HCT116 (cell line): ENCODE data around the gene PLCB1. TPM values are rescaled to one million over a fixed set of nuclear protein-coding genes. Genes with fewer than 3 reads are reported as not detected.

Experiments used
- ATAC-seq: fragments of 200-7000 bp; cut with Tn5 transposase; 2 replicates; pipeline ENCODE4 v1.9.1; 2020; ENCODE audit warnings: mild to moderate bottlenecking, moderate library complexity
- BruUV-seq: library from RNA; stranded (reverse); fragments of 400-500 nt; replicated peaks from 2 replicates; lab custom pipeline; 2021; lab: Mats Ljungman, UMichigan
- CTCF ChIA-PET: fragments of 300-600 bp; sonication (Branson Sonifier 250); formaldehyde crosslinking; loops from one replicate; lab custom pipeline; 2021; ENCODE audit warnings: antibody characterized with exemption; lab: Charles Lee
- POLR2A ChIA-PET: fragments of 300-600, 350-600 bp; sonication (Branson Sonifier 250); formaldehyde crosslinking; loops from one replicate; lab custom pipeline; 2021; ENCODE audit warnings: antibody characterized with exemption; lab: Charles Lee
- RAD21 ChIA-PET, 2 experiments: fragments of 300-600 bp; sonication (Branson Sonifier 250); formaldehyde crosslinking; loops; one replicate each; lab custom pipeline; 2023; ENCODE audit warnings: low total read pairs in 2 of 2; ENCODE audit not compliant: uncharacterized antibody in 2 of 2, unreplicated experiment in 2 of 2, low non-redundant PET in 1 of 2; lab: Charles Lee
- DNase-seq: peaks from one replicate; pipeline ENCODE4 v3.0.0-alpha.2; 2010; ENCODE audit warnings: low read depth, low spot score
- H2AFZ ChIP-seq: fragments of 200-600 bp; shearing (Covaris generic), sonication (generic); 2 replicates; pipeline ENCODE4 v1.6.1; 2017; ENCODE audit warnings: low read depth, mixed run types, mixed read lengths, antibody characterized with exemption, low read length; ENCODE audit not compliant: poor library complexity, severe bottlenecking
- H3K27ac ChIP-seq: 2 replicates; pipeline ENCODE4 v1.5.1; 2012; ENCODE audit warnings: low read depth, low read length
- H3K27me3 ChIP-seq: fragments of 200-600 bp; sonication (generic); 2 replicates; pipeline ENCODE4 v1.6.1; 2016; ENCODE audit warnings: mixed run types, low read length, mixed read lengths; ENCODE audit not compliant: insufficient read depth
- H3K36me3 ChIP-seq, 2 experiments: fragments of 200-500 bp in 1 of 2; fragments of 200-600 bp in 1 of 2; sonication (Bioruptor generic) in 1 of 2; sonication (generic) in 1 of 2; 2 replicates each; pipeline versions ENCODE4 v1.5.1 to v1.6.1; 2014 to 2016; ENCODE audit warnings: low read length in 2 of 2, inconsistent platforms in 1 of 2, mixed read lengths in 1 of 2, mixed run types in 1 of 2; ENCODE audit not compliant: insufficient read depth in 2 of 2, control insufficient read depth in 1 of 2
- H3K4me1 ChIP-seq, 2 experiments: fragments of 200-600 bp in 1 of 2; sonication (generic) in 1 of 2; 2 replicates each; pipeline versions ENCODE4 v1.5.1 to v1.6.1; 2012 to 2017; ENCODE audit warnings: low read length in 2 of 2, inconsistent platforms in 1 of 2, mild to moderate bottlenecking in 1 of 2, mixed read lengths in 1 of 2, mixed run types in 1 of 2, moderate library complexity in 1 of 2; ENCODE audit not compliant: insufficient read depth in 2 of 2, control insufficient read depth in 1 of 2
- H3K4me2 ChIP-seq: fragments of 200-600 bp; sonication (generic); 2 replicates; pipeline ENCODE4 v1.6.1; 2017; ENCODE audit warnings: mixed run types, low read length, mixed read lengths
- H3K4me3 ChIP-seq, 2 experiments: fragments of 200-600 bp in 1 of 2; sonication (generic) in 1 of 2; replicated peaks in 1 of 2; 2 replicates each; pipeline ENCODE4 v1.5.1; 2011 to 2016; ENCODE audit warnings: low read length in 2 of 2, control low read depth in 1 of 2, low read depth in 1 of 2, mild to moderate bottlenecking in 1 of 2, mixed read lengths in 1 of 2, mixed run types in 1 of 2
- H3K79me2 ChIP-seq: fragments of 200-600 bp; sonication (generic); 2 replicates; pipeline ENCODE4 v1.6.1; 2017; ENCODE audit warnings: mild to moderate bottlenecking, mixed run types, low read length, moderate library complexity, mixed read lengths; ENCODE audit not compliant: insufficient read depth
- H3K9ac ChIP-seq: fragments of 200-600 bp; sonication (generic); 2 replicates; pipeline ENCODE4 v1.6.1; 2016; ENCODE audit warnings: low read length, mixed read lengths
- H3K9me2 ChIP-seq: fragments of 200-600 bp; sonication (generic), shearing (Covaris generic); 2 replicates; pipeline ENCODE4 v1.6.1; 2017; ENCODE audit warnings: mixed run types, mild to moderate bottlenecking, moderate library complexity; ENCODE audit not compliant: insufficient read depth
- H3K9me3 ChIP-seq, 2 experiments: fragments of 200-500 bp in 1 of 2; fragments of 200-600 bp in 1 of 2; sonication (Bioruptor generic) in 1 of 2; sonication (generic) in 1 of 2; 2 replicates each; pipeline ENCODE4 v1.6.1; 2014 to 2017; ENCODE audit warnings: low read length in 2 of 2, mixed read lengths in 2 of 2, inconsistent platforms in 1 of 2, low read depth in 1 of 2, mild to moderate bottlenecking in 1 of 2, mixed run types in 1 of 2, moderate library complexity in 1 of 2; ENCODE audit not compliant: control insufficient read depth in 1 of 2, insufficient read depth in 1 of 2
- H4K20me1 ChIP-seq: fragments of 200-600 bp; sonication (generic), shearing (Covaris generic); 2 replicates; pipeline ENCODE4 v1.6.1; 2017; ENCODE audit warnings: mixed run types, mild to moderate bottlenecking, moderate library complexity; ENCODE audit not compliant: insufficient read depth
- CBX3 ChIP-seq: IDR thresholded peaks from 2 replicates; pipeline ENCODE4 v1.6.1; 2012; ENCODE audit warnings: low read depth
- CEBPB ChIP-seq: IDR thresholded peaks from 2 replicates; pipeline ENCODE4 v1.6.1; 2012; ENCODE audit warnings: low read depth
- CTCF ChIP-seq, 3 experiments: fragments of 200-600 bp in 1 of 3; sonication (generic) in 1 of 3; IDR thresholded peaks in 2 of 3; conservative IDR thresholded peaks in 1 of 3; 2 replicates each; pipeline ENCODE4 v1.5.1; 2012 to 2017; ENCODE audit warnings: low read depth in 2 of 3, low read length in 2 of 3, antibody characterized with exemption in 1 of 3, borderline replicate concordance in 1 of 3, control low read depth in 1 of 3, mild to moderate bottlenecking in 1 of 3, mixed read lengths in 1 of 3, mixed run types in 1 of 3, moderate library complexity in 1 of 3; ENCODE audit not compliant: insufficient read depth in 1 of 3
- EGR1 ChIP-seq: IDR thresholded peaks from 2 replicates; pipeline ENCODE4 v1.6.1; 2012; ENCODE audit warnings: low read depth
- ELF1 ChIP-seq: IDR thresholded peaks from 2 replicates; pipeline ENCODE4 v1.6.1; 2012; ENCODE audit warnings: low read depth, borderline replicate concordance
- EZH2 ChIP-seq: fragments of 200-600 bp; sonication (generic); IDR thresholded peaks from 2 replicates; pipeline ENCODE4 v1.6.1; 2017; ENCODE audit warnings: antibody characterized with exemption, mixed run types
- EZH2phosphoT487 ChIP-seq: fragments of 200-600 bp; IDR thresholded peaks from 2 replicates; pipeline ENCODE4 v1.6.1; 2018; ENCODE audit warnings: antibody characterized with exemption, borderline replicate concordance
- FOSL1 ChIP-seq: IDR thresholded peaks from 2 replicates; pipeline ENCODE4 v1.6.1; 2012; ENCODE audit warnings: low read depth
- JUND ChIP-seq: IDR thresholded peaks from 2 replicates; pipeline ENCODE4 v1.6.1; 2012
- POLR2A ChIP-seq: IDR thresholded peaks from 2 replicates; pipeline ENCODE4 v1.7.0; 2011; ENCODE audit warnings: borderline replicate concordance; ENCODE audit not compliant: insufficient read depth, insufficient read length; ENCODE audit errors: extremely low read depth
- POLR2AphosphoS5 ChIP-seq: IDR thresholded peaks from 2 replicates; pipeline ENCODE4 v1.6.1; 2011; ENCODE audit warnings: mild to moderate bottlenecking, low read depth, low read length, moderate library complexity
- SIN3A ChIP-seq: IDR thresholded peaks from 2 replicates; pipeline ENCODE4 v1.6.1; 2012; ENCODE audit warnings: low read depth
- SP1 ChIP-seq: IDR thresholded peaks from 2 replicates; pipeline ENCODE4 v1.6.1; 2012; ENCODE audit warnings: low read depth
- SRF ChIP-seq: IDR thresholded peaks from 2 replicates; pipeline ENCODE4 v1.6.1; 2012; ENCODE audit warnings: low read depth
- TCF7L2 ChIP-seq: IDR thresholded peaks from 2 replicates; pipeline ENCODE4 v1.7.0; 2011; ENCODE audit warnings: borderline replicate concordance, inconsistent platforms; ENCODE audit not compliant: insufficient read depth, insufficient read length; ENCODE audit errors: extremely low read depth
- YY1 ChIP-seq: IDR thresholded peaks from 2 replicates; pipeline ENCODE4 v1.6.1; 2011; ENCODE audit warnings: low read length, low read depth, moderate library complexity, mild to moderate bottlenecking; ENCODE audit not compliant: insufficient replicate concordance; ENCODE audit errors: extremely low read depth
- ZFX ChIP-seq: fragments of 450-650 bp; IDR thresholded peaks from 2 replicates; pipeline ENCODE4 v1.6.1; 2017
- ZNF274 ChIP-seq: fragments of 200-500 bp; sonication (Bioruptor generic); IDR thresholded peaks from 2 replicates; pipeline ENCODE4 v1.6.1; 2014; ENCODE audit warnings: mild to moderate bottlenecking, low read depth, low read length, inconsistent platforms
- intact Hi-C: fragments of 100-400 bp; cut with micrococcal nuclease; formaldehyde crosslinking; loops from 2 replicates; pipeline ENCODE4 v1.10.0; 2022
- total RNA-seq: library from RNA; stranded (reverse); gene quantifications from one replicate; pipeline ENCODE4 v1.2.1, GENCODE V29; 2021; ENCODE audit not compliant: unreplicated experiment
- TF ChIP-seq, protein P1 (sequence below): IDR thresholded peaks from 2 replicates; pipeline ENCODE4 v1.6.1; 2012; ENCODE audit warnings: low read depth
- TF ChIP-seq, protein P2 (sequence below): IDR thresholded peaks from 2 replicates; pipeline ENCODE4 v1.6.1; 2012

The PLCB1 gene
- total RNA-seq, 1 experiment from 2014 or later, result 15.8 TPM

DNA sequence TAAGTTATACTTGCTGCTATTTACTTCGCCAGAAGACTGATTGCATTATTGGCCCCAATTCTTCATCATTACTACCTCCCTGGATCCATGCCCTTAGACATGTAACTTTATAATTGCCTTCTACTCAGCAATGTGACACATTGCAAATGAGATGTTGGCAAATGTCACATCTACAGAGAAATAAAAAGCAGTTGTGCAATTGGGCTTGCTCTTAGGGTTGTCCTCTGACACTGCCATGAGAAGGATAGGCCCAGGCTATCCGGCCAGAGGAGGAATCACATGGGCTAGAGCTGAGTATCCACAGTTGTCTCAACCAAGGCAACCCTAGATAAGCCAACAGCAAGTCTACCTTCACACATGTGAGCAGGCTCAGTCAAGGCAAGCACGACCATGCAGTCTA is 447.0 kb downstream of the PLCB1 start:
- Histone ChIP-seq H3K9ac (no peak overlapping the region), H3K4me1 (no peaks in the 10 kb centered on the region), H3K9me3 (no peaks in the 10 kb centered on the region), H3K79me2 (no peaks in the 10 kb centered on the region), H3K27ac (no peak overlapping the region), H3K9me2 (no peaks in the 10 kb centered on the region), H2AFZ (no peak overlapping the region), H3K27me3 (no peaks in the 10 kb centered on the region), H3K36me3 (no peaks in the 10 kb centered on the region), H3K4me2 (no peak overlapping the region), H3K4me3 (no peak overlapping the region), H4K20me1 (no peaks in the 10 kb centered on the region)
- RAD21 ChIA-PET, result no interaction called here
- no peak for ATAC-seq
- DNase-seq, result no peak
- no TSS peak for BruUV-seq
- POLR2A ChIA-PET, result no interaction called here
- CTCF ChIA-PET, result no interaction called here
- TF ChIP-seq, protein P1, sequence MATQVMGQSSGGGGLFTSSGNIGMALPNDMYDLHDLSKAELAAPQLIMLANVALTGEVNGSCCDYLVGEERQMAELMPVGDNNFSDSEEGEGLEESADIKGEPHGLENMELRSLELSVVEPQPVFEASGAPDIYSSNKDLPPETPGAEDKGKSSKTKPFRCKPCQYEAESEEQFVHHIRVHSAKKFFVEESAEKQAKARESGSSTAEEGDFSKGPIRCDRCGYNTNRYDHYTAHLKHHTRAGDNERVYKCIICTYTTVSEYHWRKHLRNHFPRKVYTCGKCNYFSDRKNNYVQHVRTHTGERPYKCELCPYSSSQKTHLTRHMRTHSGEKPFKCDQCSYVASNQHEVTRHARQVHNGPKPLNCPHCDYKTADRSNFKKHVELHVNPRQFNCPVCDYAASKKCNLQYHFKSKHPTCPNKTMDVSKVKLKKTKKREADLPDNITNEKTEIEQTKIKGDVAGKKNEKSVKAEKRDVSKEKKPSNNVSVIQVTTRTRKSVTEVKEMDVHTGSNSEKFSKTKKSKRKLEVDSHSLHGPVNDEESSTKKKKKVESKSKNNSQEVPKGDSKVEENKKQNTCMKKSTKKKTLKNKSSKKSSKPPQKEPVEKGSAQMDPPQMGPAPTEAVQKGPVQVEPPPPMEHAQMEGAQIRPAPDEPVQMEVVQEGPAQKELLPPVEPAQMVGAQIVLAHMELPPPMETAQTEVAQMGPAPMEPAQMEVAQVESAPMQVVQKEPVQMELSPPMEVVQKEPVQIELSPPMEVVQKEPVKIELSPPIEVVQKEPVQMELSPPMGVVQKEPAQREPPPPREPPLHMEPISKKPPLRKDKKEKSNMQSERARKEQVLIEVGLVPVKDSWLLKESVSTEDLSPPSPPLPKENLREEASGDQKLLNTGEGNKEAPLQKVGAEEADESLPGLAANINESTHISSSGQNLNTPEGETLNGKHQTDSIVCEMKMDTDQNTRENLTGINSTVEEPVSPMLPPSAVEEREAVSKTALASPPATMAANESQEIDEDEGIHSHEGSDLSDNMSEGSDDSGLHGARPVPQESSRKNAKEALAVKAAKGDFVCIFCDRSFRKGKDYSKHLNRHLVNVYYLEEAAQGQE, result no peak
- TF ChIP-seq JUND (no peak), ZNF274 (no peak), FOSL1 (no peak), CTCF (IDR thresholded peaks at IDR 0.05 in 2 of 3, conservative IDR thresholded peaks at IDR 0.05 in 1 of 3; ENCODE audit: borderline replicate concordance in 1 of 3, insufficient read depth in 1 of 3, low read depth in 2 of 3, low read length in 2 of 3) (no peak), ELF1 (no peak), ZFX (no peak), EZH2 (no peak), SP1 (no peak), EGR1 (no peak), CEBPB (no peak), POLR2A (no peak), CBX3 (no peak), SRF (no peak), YY1 (no peak), EZH2phosphoT487 (no peak), SIN3A (no peak), POLR2AphosphoS5 (no peak), TCF7L2 (no peak)
- TF ChIP-seq, protein P2, sequence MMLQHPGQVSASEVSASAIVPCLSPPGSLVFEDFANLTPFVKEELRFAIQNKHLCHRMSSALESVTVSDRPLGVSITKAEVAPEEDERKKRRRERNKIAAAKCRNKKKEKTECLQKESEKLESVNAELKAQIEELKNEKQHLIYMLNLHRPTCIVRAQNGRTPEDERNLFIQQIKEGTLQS, result no peak
- intact Hi-C loops, result no loop called here
